IMR-90 (cell line): ENCODE data around the gene CIB2. TPM values are rescaled to one million over a fixed set of nuclear protein-coding genes. Genes with fewer than 3 reads are reported as not detected.
A peak's percentile ranks its signal among the peaks of the same experiment; 100 is the strongest.

Source experiments
- ATAC-seq: fragments of 200-7000 bp; cut with Tn5 transposase; 2 replicates; pipeline ENCODE4 v1.9.1; 2020; ENCODE audit warnings: low read depth, mild to moderate bottlenecking, moderate library complexity
- BruUV-seq: library from RNA; stranded (reverse); fragments of 400-500 nt; replicated peaks from 2 replicates; lab custom pipeline; 2021; lab: Mats Ljungman, UMichigan
- CTCF ChIA-PET: fragments of 300-600 bp; formaldehyde crosslinking; extraction: SDS; loops from one replicate; lab custom pipeline; 2021; ENCODE audit warnings: antibody characterized with exemption; lab: Yijun Ruan, JAX
- POLR2A ChIA-PET: fragments of 300-600 bp; sonication (Branson Sonifier 250); formaldehyde crosslinking; loops from one replicate; lab custom pipeline; 2022; ENCODE audit warnings: antibody characterized with exemption; ENCODE audit not compliant: unreplicated experiment; lab: Charles Lee
- DNase-seq: peaks from one replicate; pipeline ENCODE4 v3.0.0; 2013
- H2AFZ ChIP-seq: replicated peaks from 2 replicates; pipeline ENCODE3; 2013; ENCODE audit warnings: low read length, mild to moderate bottlenecking; ENCODE audit not compliant: poor library complexity
- H2AK5ac ChIP-seq: 2 replicates; pipeline ENCODE4 v1.6.1; 2013; ENCODE audit warnings: low read depth, low read length, inconsistent platforms
- H2AK9ac ChIP-seq: replicated peaks from 2 replicates; pipeline ENCODE3; 2013; ENCODE audit warnings: mild to moderate bottlenecking, low read depth, low read length, moderate library complexity; ENCODE audit not compliant: poor library complexity
- H2BK120ac ChIP-seq: 2 replicates; pipeline ENCODE4 v1.6.1; 2013; ENCODE audit warnings: low read depth, low read length, inconsistent platforms
- H2BK15ac ChIP-seq: 3 replicates; pipeline ENCODE4 v1.6.1; 2013; ENCODE audit warnings: low read depth, low read length, inconsistent platforms
- H2BK20ac ChIP-seq: 2 replicates; pipeline ENCODE4 v1.6.1; 2013; ENCODE audit warnings: low read depth, mild to moderate bottlenecking, inconsistent platforms, low read length, moderate library complexity
- H2BK5ac ChIP-seq: 2 replicates; pipeline ENCODE4 v1.6.1; 2013; ENCODE audit warnings: mild to moderate bottlenecking, low read depth, low read length, inconsistent platforms; ENCODE audit not compliant: poor library complexity, severe bottlenecking
- H3K14ac ChIP-seq: replicated peaks from 2 replicates; pipeline ENCODE4 v1.6.1; 2013; ENCODE audit warnings: low read depth, low read length, inconsistent platforms
- H3K18ac ChIP-seq: 2 replicates; pipeline ENCODE4 v1.6.1; 2013; ENCODE audit warnings: low read depth, low read length, control low read depth
- H3K23ac ChIP-seq: 2 replicates; pipeline ENCODE4 v1.6.1; 2013; ENCODE audit warnings: low read depth, low read length, inconsistent platforms
- H3K27ac ChIP-seq: 2 replicates; pipeline ENCODE4 v1.5.1; 2013; ENCODE audit warnings: mild to moderate bottlenecking, control low read depth, low read length; ENCODE audit not compliant: insufficient read depth
- H3K27me3 ChIP-seq: 2 replicates; pipeline ENCODE4 v1.6.1; 2013; ENCODE audit warnings: low read length; ENCODE audit not compliant: control insufficient read depth, insufficient read depth
- H3K36me3 ChIP-seq: 2 replicates; pipeline ENCODE4 v1.6.1; 2013; ENCODE audit warnings: low read length, mixed read lengths; ENCODE audit not compliant: control insufficient read depth, insufficient read depth
- H3K4ac ChIP-seq: 2 replicates; pipeline ENCODE4 v1.6.1; 2013; ENCODE audit warnings: low read depth, low read length, inconsistent platforms
- H3K4me1 ChIP-seq: 2 replicates; pipeline ENCODE4 v1.6.1; 2013; ENCODE audit warnings: low read length, mixed read lengths; ENCODE audit not compliant: control insufficient read depth, insufficient read depth
- H3K4me2 ChIP-seq: 2 replicates; pipeline ENCODE4 v1.6.1; 2013; ENCODE audit warnings: low read depth, mild to moderate bottlenecking, control low read depth, low read length, moderate library complexity
- H3K4me3 ChIP-seq: 2 replicates; pipeline ENCODE4 v1.5.1; 2013; ENCODE audit warnings: low read depth, mild to moderate bottlenecking, control low read depth, low read length, moderate library complexity; ENCODE audit not compliant: insufficient read depth
- H3K56ac ChIP-seq: 2 replicates; pipeline ENCODE4 v1.6.1; 2013; ENCODE audit warnings: low read length, inconsistent platforms; ENCODE audit not compliant: insufficient read depth; ENCODE audit errors: extremely low read depth
- H3K79me1 ChIP-seq, 2 experiments: 2 replicates each; pipeline ENCODE4 v1.6.1; 2013; ENCODE audit warnings: low read length in 2 of 2, inconsistent platforms in 1 of 2, low read depth in 1 of 2
- H3K9ac ChIP-seq: 2 replicates; pipeline ENCODE4 v1.6.1; 2013; ENCODE audit warnings: low read depth, low read length, control low read depth
- H3K9me1 ChIP-seq: 2 replicates; pipeline ENCODE4 v1.6.1; 2013; ENCODE audit warnings: low read length, inconsistent platforms; ENCODE audit not compliant: insufficient read depth
- H3K9me3 ChIP-seq: 2 replicates; pipeline ENCODE4 v1.6.1; 2013; ENCODE audit warnings: low read length; ENCODE audit not compliant: control insufficient read depth, insufficient read depth
- H4K20me1 ChIP-seq: 2 replicates; pipeline ENCODE4 v1.6.1; 2013; ENCODE audit warnings: low read length, inconsistent platforms; ENCODE audit not compliant: insufficient read depth
- H4K5ac ChIP-seq: 2 replicates; pipeline ENCODE4 v1.6.1; 2013; ENCODE audit warnings: mild to moderate bottlenecking, low read depth, low read length, control low read depth
- H4K8ac ChIP-seq, 2 experiments: 2 replicates each; pipeline ENCODE4 v1.6.1; 2013; ENCODE audit warnings: low read depth in 2 of 2, low read length in 2 of 2, control low read depth in 1 of 2, inconsistent platforms in 1 of 2
- H4K91ac ChIP-seq: 2 replicates; pipeline ENCODE4 v1.6.1; 2013; ENCODE audit warnings: low read depth, low read length, inconsistent platforms; ENCODE audit not compliant: insufficient read depth
- MAZ ChIP-seq: IDR thresholded peaks from 2 replicates; pipeline ENCODE4 v1.6.1; 2012; ENCODE audit warnings: low read depth, mild to moderate bottlenecking, low read length, improper control_type of control experiment, moderate library complexity, borderline replicate concordance
- WGBS, 2 experiments: methylation state at CpG; one replicate each; pipeline versions ENCODE4 v1.1.5 to v1.1.7; 2013; ENCODE audit warnings: missing lambda C conversion rate in 2 of 2; ENCODE audit not compliant: insufficient read length in 1 of 2; ENCODE audit errors: extremely low coverage in 2 of 2; 5-methylcytosine and 5-hydroxymethylcytosine counted together
- dilution Hi-C: fragments of 300-500 bp; cut with HindIII; formaldehyde crosslinking; loops from one replicate; pipeline ENCODE4 v1.14.3; 2018; ENCODE audit warnings: low sequenced_read_pairs; ENCODE audit not compliant: unreplicated experiment
- in situ Hi-C: fragments of 300-500 bp; cut with MboI; formaldehyde crosslinking; loops from 3 replicates; pipeline ENCODE4 v1.14.3; 2019; ENCODE audit warnings: low sequenced_read_pairs, inconsistent platforms, mixed read lengths
- intact Hi-C: fragments of 100-400 bp; cut with micrococcal nuclease; formaldehyde crosslinking; loops from 2 replicates; pipeline ENCODE4 v1.10.0; 2022
- polyA plus RNA-seq, 3 experiments: library from polyadenylated mRNA; depleted of rRNA; stranded (reverse); fragments of >200 nt; gene quantifications; 2 replicates each; pipeline ENCODE4 v1.2.3, GENCODE V29; 2012; ENCODE audit warnings: low replicate concordance in 1 of 3
- total RNA-seq: library from RNA; depleted of rRNA; stranded (reverse); fragments of >200 nt; gene quantifications from 2 replicates; pipeline ENCODE4 v1.2.3, GENCODE V29; 2012
- TF ChIP-seq, protein P1 (sequence below): fragments of 150-350 bp; IDR thresholded peaks from 2 replicates; pipeline ENCODE4 v1.6.1; 2017; ENCODE audit warnings: mild to moderate bottlenecking, antibody characterized with exemption, low read length, low read depth

The CIB2 gene
- total and polyA plus RNA-seq, 2 of the 4 experiments (the other 2 are of a cell fraction), result 2.2 to 2.4 TPM

DNA sequence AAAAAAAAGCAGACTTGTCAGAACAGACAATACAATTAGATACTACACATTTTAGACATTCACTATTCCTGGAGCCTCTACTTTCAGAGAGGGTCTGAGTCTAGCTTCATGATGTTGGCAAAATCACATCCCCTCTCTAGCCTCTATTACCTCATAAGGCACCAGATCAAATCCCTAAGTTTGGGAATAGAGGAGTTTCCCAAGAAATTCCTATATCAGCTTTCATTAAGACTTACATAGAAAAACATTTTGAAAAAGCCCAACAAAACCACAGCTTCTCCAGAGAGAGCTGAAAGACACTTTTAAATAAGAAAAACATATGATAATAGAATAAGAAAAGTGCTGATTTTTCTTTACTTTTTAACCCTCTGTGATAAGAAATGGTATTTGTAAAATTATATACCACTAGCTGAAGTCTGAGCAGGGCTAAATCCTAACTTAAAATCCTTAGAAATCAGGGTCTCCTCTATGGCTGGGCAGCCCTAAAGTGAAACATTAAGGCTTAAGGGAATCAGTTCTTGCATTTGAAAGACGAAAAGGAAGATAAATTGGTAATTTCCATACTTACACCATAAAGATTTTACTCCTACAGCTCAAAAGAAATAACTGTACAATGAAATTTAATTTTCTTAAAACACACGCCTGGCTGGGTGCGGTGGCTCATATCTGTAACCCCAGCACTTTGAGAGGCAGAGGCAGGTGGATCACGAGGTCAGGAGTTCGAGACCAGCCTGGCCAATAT, 58.0 kb downstream of the CIB2 start:
- H2BK20ac ChIP-seq, result no peak overlapping the region
- H2BK120ac ChIP-seq, result no peak overlapping the region
- H4K20me1 ChIP-seq, result peaks cover 40% of the 10 kb centered on the region
- H2AK5ac ChIP-seq, result no peak overlapping the region
- no peak for DNase-seq
- peaks cover 32 to 74% of the 10 kb centered on the region in 2 experiments for H3K79me1 ChIP-seq
- H3K4me2 ChIP-seq, result peak overlapping the region; percentile 9; the same call in 1 of the 2 replicates
- H3K36me3 ChIP-seq, result peaks cover 2% of the 10 kb centered on the region
- no peak overlapping the region for H4K5ac ChIP-seq
- no peak for ATAC-seq
- no peak overlapping the region; the same call in 1 of the 2 replicates for H3K4ac ChIP-seq
- H3K23ac ChIP-seq, result peak overlapping the region; percentile 71; the same call in 1 of the 2 replicates
- in situ Hi-C loops (no loop called here), dilution Hi-C loops (no loop called here), intact Hi-C loops (loop anchor here (2.0 to 5.0 kb wide), 2 partner anchors 24 to 66 kb away; no protein-coding TSS in a partner anchor)
- H2AK9ac ChIP-seq, result no peak overlapping the region
- peak overlapping the region; percentile 12 for H2BK5ac ChIP-seq
- H3K14ac ChIP-seq, result peak overlapping the region; percentile 5; the same call in 1 of the 2 replicates
- TF ChIP-seq, protein P1, sequence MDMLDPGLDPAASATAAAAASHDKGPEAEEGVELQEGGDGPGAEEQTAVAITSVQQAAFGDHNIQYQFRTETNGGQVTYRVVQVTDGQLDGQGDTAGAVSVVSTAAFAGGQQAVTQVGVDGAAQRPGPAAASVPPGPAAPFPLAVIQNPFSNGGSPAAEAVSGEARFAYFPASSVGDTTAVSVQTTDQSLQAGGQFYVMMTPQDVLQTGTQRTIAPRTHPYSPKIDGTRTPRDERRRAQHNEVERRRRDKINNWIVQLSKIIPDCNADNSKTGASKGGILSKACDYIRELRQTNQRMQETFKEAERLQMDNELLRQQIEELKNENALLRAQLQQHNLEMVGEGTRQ, result no peak
- TF ChIP-seq MAZ, result no peak
- no CpG with 5 or more reads among the region's 5 CpGs for WGBS, 2 experiments
- peak overlapping the region; percentile 43 for H4K91ac ChIP-seq
- H3K9ac ChIP-seq, result no peak overlapping the region
- CTCF ChIA-PET, result interaction anchor here (1.2 kb wide), 1 partner anchor 10 kb away, joined by 4 read pairs; no protein-coding TSS in a partner anchor
- H3K9me1 ChIP-seq, result peaks cover 32% of the 10 kb centered on the region
- no peaks in the 10 kb centered on the region for H3K9me3 ChIP-seq
- POLR2A ChIA-PET, result no interaction called here
- H2AFZ ChIP-seq, result no peak overlapping the region
- no peak overlapping the region for H3K4me3 ChIP-seq
- 0 out of 3 replicates have a peak overlapping the region, but pooled peaks have one; percentile 15 for H2BK15ac ChIP-seq
- peaks cover 31% of the 10 kb centered on the region for H3K4me1 ChIP-seq
- H4K8ac ChIP-seq, result no peak overlapping the region
- BruUV-seq, result no TSS peak
- no peak overlapping the region for H3K27ac ChIP-seq
- no peak overlapping the region for H3K56ac ChIP-seq
- no peak overlapping the region; the same call in 1 of the 2 replicates for H3K18ac ChIP-seq
- no peaks in the 10 kb centered on the region for H3K27me3 ChIP-seq
